Spleen (tissue), 11 donors: Measurements from ENCODE around the gene MAP2K5. TPM values are rescaled to one million over a fixed set of nuclear protein-coding genes. Genes with fewer than 3 reads are reported as not detected.

Experiments
- DNase-seq: peaks from one replicate; pipeline ENCODE4 v3.0.0-alpha.2; 2020
- H3K27ac ChIP-seq, 8 donors: fragments of 200-600 bp; sonication (generic) in 7 of 8; 1 replicate in 4 of 8; 2 replicates in 4 of 8; pipeline versions ENCODE4 v1.5.0 to v1.8.0; 2016 to 2021; ENCODE audit warnings: inconsistent platforms in 4 of 8, mild to moderate bottlenecking in 4 of 8, moderate library complexity in 1 of 8
- H3K27me3 ChIP-seq, 7 donors: fragments of 200-600 bp; sonication (generic) in 6 of 7; replicated peaks in 1 of 7; 1 replicate in 4 of 7; 2 replicates in 3 of 7; pipeline versions ENCODE4 v1.5.0 to v1.8.0; 2016 to 2021; ENCODE audit warnings: inconsistent platforms in 3 of 7, mild to moderate bottlenecking in 1 of 7
- H3K36me3 ChIP-seq, 6 donors: fragments of 200-600 bp; sonication (generic) in 5 of 6; 1 replicate in 4 of 6; 2 replicates in 2 of 6; pipeline versions ENCODE4 v1.5.0 to v1.8.0; 2016 to 2021; ENCODE audit warnings: inconsistent platforms in 2 of 6
- H3K4me1 ChIP-seq, 6 donors: fragments of 200-600 bp; sonication (generic) in 5 of 6; 1 replicate in 3 of 6; 2 replicates in 3 of 6; pipeline versions ENCODE4 v1.5.0 to v1.8.0; 2016 to 2021; ENCODE audit warnings: inconsistent platforms in 3 of 6
- H3K4me3 ChIP-seq, 8 donors: fragments of 200-600 bp; sonication (generic) in 7 of 8; 1 replicate in 4 of 8; 2 replicates in 4 of 8; pipeline versions ENCODE4 v1.5.0 to v1.8.0; 2016 to 2021; ENCODE audit warnings: inconsistent platforms in 4 of 8, mild to moderate bottlenecking in 4 of 8, moderate library complexity in 2 of 8
- H3K9me3 ChIP-seq, 8 donors: fragments of 200-600 bp; sonication (generic) in 7 of 8; 1 replicate in 4 of 8; 2 replicates in 4 of 8; pipeline versions ENCODE4 v1.5.0 to v1.8.0; 2016 to 2021; ENCODE audit warnings: inconsistent platforms in 4 of 8
- CTCF ChIP-seq, 11 experiments: fragments of 200-600 bp in 7 of 11; fragments of 450-650 bp in 4 of 11; sonication (generic) in 4 of 11; IDR thresholded peaks in 8 of 11; conservative IDR thresholded peaks in 3 of 11; 1 replicate in 7 of 11; 2 replicates in 4 of 11; pipeline versions ENCODE4 v1.4.0 to v1.8.0; 2016 to 2021; ENCODE audit warnings: antibody characterized with exemption in 11 of 11, inconsistent platforms in 4 of 11, mild to moderate bottlenecking in 1 of 11
- POLR2A ChIP-seq, 3 donors: fragments of 450-650 bp; IDR thresholded peaks; one replicate each; pipeline ENCODE4 v1.5.1; 2017; ENCODE audit warnings: antibody characterized with exemption in 3 of 3, mild to moderate bottlenecking in 1 of 3
- POLR2AphosphoS5 ChIP-seq, 3 donors: sonication (generic); formaldehyde crosslinking; IDR thresholded peaks; one replicate each; pipeline ENCODE4 v1.5.1; 2017; ENCODE audit warnings: antibody characterized with exemption in 3 of 3
- WGBS, 5 donors: extraction: QIAGEN DNeasy Blood & Tissue Kit in 3 of 5; methylation state at CpG; one replicate each; pipeline versions ENCODE4 v1.1.5 to v1.1.7; 2013 to 2018; 5-methylcytosine and 5-hydroxymethylcytosine counted together
- intact Hi-C: fragments of 100-400 bp; cut with DNase I; formaldehyde crosslinking; loops from one replicate; pipeline ENCODE4 v1.15.0; 2023; ENCODE audit warnings: low total_unique reads
- polyA plus RNA-seq, 3 donors: library from polyadenylated mRNA; stranded (reverse); fragments of 200-250 nt; gene quantifications; one replicate each; pipeline ENCODE4 v1.2.1, GENCODE V29; 2013
- total RNA-seq, 7 donors: library from RNA; depleted of rRNA in 3 of 7; stranded (reverse); fragments of >200 nt in 3 of 7; fragmentation: NEBNext Ultra II Directional in 4 of 7; extraction: Animal tissue kit (Norgen Biotek cat#: 25700) in 4 of 7; gene quantifications; one replicate each; pipeline versions ENCODE4 v1.1.0 to v1.2.1, GENCODE V29; 2016 to 2021
- donor health status: healthy with polysubstance abuse.
- donor health status: DM: no; HTN: no; CAD: no; lungs with moderate emphysema.
- donor health status: DM: no; HTN: no; CAD: no.
- donor health status: Bipolar disorder and iron deficiency.
- donor health status: healthy.
- donor health status: DM: no; HTN: no; CAD: no.
- donor health status: DM: yes; HTN: yes; CAD: no.

Gene MAP2K5
- total and polyA plus RNA-seq, 10 donors, result 8.4 to 30.4 (median 14.6) TPM

GRCh38 chr15:67770358-67770628, 227.8 kb downstream of the MAP2K5 start:
- 91 to 99% (median 94%) methylated on average over 3 of the region's 3 CpGs for WGBS, 5 donors
- H3K27ac ChIP-seq, result no peak overlapping the region
- TF ChIP-seq POLR2AphosphoS5 (IDR thresholded peaks at IDR 0.05) (no peak), CTCF (IDR thresholded peaks at IDR 0.05 in 8 of 11, conservative IDR thresholded peaks at IDR 0.05 in 3 of 11) (no peak), POLR2A (IDR thresholded peaks at IDR 0.05) (no peak)
- H3K36me3 ChIP-seq, result peaks cover 0 to 22% (median 0%) of the 10 kb centered on the region in 6 donors
- intact Hi-C loops, result no loop called here
- H3K9me3 ChIP-seq, result no peaks in the 10 kb centered on the region
- no peak for DNase-seq
- peaks cover 0 to 19% (median 6%) of the 10 kb centered on the region in 6 donors for H3K4me1 ChIP-seq
- H3K4me3 ChIP-seq, result no peak overlapping the region
- no peaks in the 10 kb centered on the region for H3K27me3 ChIP-seq

DNA sequence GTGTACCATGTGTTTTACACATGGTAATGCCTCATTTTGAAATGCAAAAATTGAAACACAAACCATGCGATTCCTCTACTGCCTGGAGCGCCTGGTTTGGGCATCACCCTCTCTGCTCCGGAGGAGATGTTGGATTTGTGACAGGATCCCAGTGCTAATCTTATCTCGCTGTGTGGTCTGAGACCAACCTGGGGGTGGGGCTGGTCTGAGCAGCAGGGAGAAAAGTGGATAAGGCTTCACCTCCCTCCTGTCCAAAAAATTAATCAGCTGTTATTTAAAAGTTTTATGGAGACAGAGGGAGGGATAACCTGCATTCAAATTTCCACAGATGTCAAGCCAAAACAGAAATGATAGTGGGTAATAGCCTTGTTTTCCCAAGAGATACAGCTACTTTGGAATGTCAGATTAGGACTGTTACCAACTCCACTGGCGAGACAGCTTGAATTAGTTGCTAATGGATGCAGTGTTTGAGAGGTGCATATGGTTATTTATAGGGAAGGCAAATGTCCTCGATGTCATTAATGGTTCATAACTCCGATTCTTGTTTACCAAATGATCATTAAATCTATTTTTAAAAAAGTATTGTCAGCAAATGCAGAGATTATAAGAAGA, 228.8 kb downstream of the MAP2K5 start:
- peaks cover 0 to 31% (median 3%) of the 10 kb centered on the region in 6 donors for H3K36me3 ChIP-seq
- TF ChIP-seq POLR2AphosphoS5 (IDR thresholded peaks at IDR 0.05), result no peak
- no peak for TF ChIP-seq POLR2A (IDR thresholded peaks at IDR 0.05)
- TF ChIP-seq CTCF (IDR thresholded peaks at IDR 0.05 in 8 of 11, conservative IDR thresholded peaks at IDR 0.05 in 3 of 11), result no peak
- 90 to 96% (median 93%) methylated on average over 7 of the region's 7 CpGs for WGBS, 5 donors

DNA sequence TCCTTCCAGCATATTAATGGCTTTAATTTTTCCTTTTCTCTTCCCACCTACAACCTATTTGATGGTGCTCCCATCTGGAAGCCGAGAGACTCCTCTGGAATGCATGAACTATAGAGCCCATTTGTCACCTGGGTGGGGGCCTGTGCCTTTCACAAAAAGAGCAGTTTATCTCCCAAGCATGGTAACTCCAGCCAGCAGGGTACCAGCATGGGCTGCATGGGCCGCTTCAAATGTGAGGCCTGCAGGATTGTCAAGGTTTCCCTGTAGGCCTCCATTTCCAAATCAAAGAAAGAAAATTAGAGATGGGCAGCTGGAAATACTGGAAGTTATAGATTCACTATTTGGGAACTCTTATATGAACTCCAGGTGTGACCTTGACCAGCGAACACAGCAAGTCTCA, 232.1 kb downstream of the MAP2K5 start:
- intact Hi-C loops, result no loop called here
- WGBS, 5 donors, result 93 to 97% (median 95%) methylated on average over 3 of the region's 3 CpGs
- no peak overlapping the region for H3K4me3 ChIP-seq
- no peak for DNase-seq
- no peaks in the 10 kb centered on the region for H3K9me3 ChIP-seq
- H3K27me3 ChIP-seq, result no peaks in the 10 kb centered on the region
- H3K36me3 ChIP-seq, result peaks cover 0 to 27% (median 3%) of the 10 kb centered on the region in 6 donors
- H3K4me1 ChIP-seq, result peaks cover 0 to 18% (median 0%) of the 10 kb centered on the region in 6 donors
- no peak overlapping the region for H3K27ac ChIP-seq
- TF ChIP-seq POLR2A (IDR thresholded peaks at IDR 0.05), result no peak
- TF ChIP-seq CTCF (IDR thresholded peaks at IDR 0.05 in 8 of 11, conservative IDR thresholded peaks at IDR 0.05 in 3 of 11), result no peak
- TF ChIP-seq POLR2AphosphoS5 (IDR thresholded peaks at IDR 0.05), result no peak

More for the DNA sequence above, 228.8 kb downstream of the MAP2K5 start:
- Histone ChIP-seq H3K4me3 (no peak overlapping the region), H3K27me3 (no peaks in the 10 kb centered on the region), H3K27ac (no peak overlapping the region), H3K9me3 (no peaks in the 10 kb centered on the region), H3K4me1 (peaks cover 0 to 14% (median 6%) of the 10 kb centered on the region in 6 donors)
- DNase-seq, result no peak
- intact Hi-C loops, result no loop called here

GRCh38 chr15:67775250-67775649, 232.7 kb downstream of the MAP2K5 start:
- Histone ChIP-seq H3K36me3 (peaks cover 0 to 22% (median 3%) of the 10 kb centered on the region in 6 donors), H3K4me3 (no peak overlapping the region), H3K4me1 (peaks cover 0 to 23% (median 0%) of the 10 kb centered on the region in 6 donors), H3K27ac (no peak overlapping the region), H3K27me3 (no peaks in the 10 kb centered on the region), H3K9me3 (no peaks in the 10 kb centered on the region)
- WGBS, 5 donors, result 81 to 93% (median 90%) methylated on average over 2 of the region's 2 CpGs
- TF ChIP-seq POLR2A (IDR thresholded peaks at IDR 0.05) (no peak), POLR2AphosphoS5 (IDR thresholded peaks at IDR 0.05) (no peak), CTCF (IDR thresholded peaks at IDR 0.05 in 8 of 11, conservative IDR thresholded peaks at IDR 0.05 in 3 of 11) (no peak)
- no peak for DNase-seq
- intact Hi-C loops, result no loop called here
